HepG2 (cell line): ENCODE measurements around the gene ZFPL1. TPM values are rescaled to one million over a fixed set of nuclear protein-coding genes. Genes with fewer than 3 reads are reported as not detected.
A peak's percentile ranks its signal among the peaks of the same experiment; 100 is the strongest.

ENCODE experiments used
- CBFB ChIP-seq: sonication (generic); formaldehyde crosslinking; IDR thresholded peaks from 2 replicates; pipeline ENCODE4 v1.4.0; 2020; ENCODE audit warnings: missing genetic modification reagents
- HNRNPK ChIP-seq: fragments of 200-400 bp; formaldehyde crosslinking; IDR thresholded peaks from 2 replicates; pipeline ENCODE4 v1.6.1; 2018; ENCODE audit warnings: low read length, low read depth, moderate library complexity, mild to moderate bottlenecking; ENCODE audit not compliant: poor library complexity, severe bottlenecking
- HNRNPUL1 ChIP-seq: fragments of 200-400 bp; formaldehyde crosslinking; IDR thresholded peaks from 2 replicates; pipeline ENCODE4 v1.6.1; 2017; ENCODE audit warnings: low read depth, mild to moderate bottlenecking, low read length, moderate library complexity
- MED13 ChIP-seq: sonication (generic); formaldehyde crosslinking; IDR thresholded peaks from 2 replicates; pipeline ENCODE4 v1.5.0; 2020; ENCODE audit warnings: missing genetic modification reagents
- MTF1 ChIP-seq: sonication (generic); formaldehyde crosslinking; IDR thresholded peaks from 2 replicates; pipeline ENCODE4 v1.5.0; 2020; ENCODE audit warnings: missing genetic modification reagents
- NCOA5 ChIP-seq: sonication (generic); formaldehyde crosslinking; IDR thresholded peaks from 2 replicates; pipeline ENCODE4 v1.4.0; 2020; ENCODE audit warnings: missing genetic modification reagents
- SIN3A ChIP-seq: IDR thresholded peaks from 2 replicates; pipeline ENCODE4 v1.6.1; 2011; ENCODE audit warnings: low read depth, mild to moderate bottlenecking, control low read depth, low read length, borderline replicate concordance
- TRIM24 ChIP-seq: sonication (generic); formaldehyde crosslinking; IDR thresholded peaks from 2 replicates; pipeline ENCODE4 v1.8.0; 2022; ENCODE audit warnings: mild to moderate bottlenecking, missing genetic modification reagents
- ZBTB7A ChIP-seq: sonication (generic); formaldehyde crosslinking; IDR thresholded peaks from 2 replicates; pipeline ENCODE4 v1.8.0; 2022; ENCODE audit warnings: mild to moderate bottlenecking, missing genetic modification reagents
- ZNF275 ChIP-seq: sonication (generic); formaldehyde crosslinking; IDR thresholded peaks from 2 replicates; pipeline ENCODE4 v1.8.0; 2022; ENCODE audit warnings: missing genetic modification reagents, mild to moderate bottlenecking, inconsistent platforms, borderline replicate concordance
- ZNF362 ChIP-seq: sonication (generic); formaldehyde crosslinking; IDR thresholded peaks from 2 replicates; pipeline ENCODE4 v1.4.0; 2020; ENCODE audit warnings: missing genetic modification reagents, mild to moderate bottlenecking, borderline replicate concordance
- ZNF543 ChIP-seq: sonication (generic); formaldehyde crosslinking; IDR thresholded peaks from 2 replicates; pipeline ENCODE4 v1.4.0; 2020; ENCODE audit warnings: mild to moderate bottlenecking, missing genetic modification reagents
- ZNF564 ChIP-seq: sonication (generic); formaldehyde crosslinking; IDR thresholded peaks from 2 replicates; pipeline ENCODE4 v1.8.1; 2023; ENCODE audit warnings: mild to moderate bottlenecking, missing genetic modification reagents
- ZNF607 ChIP-seq: sonication (generic); formaldehyde crosslinking; IDR thresholded peaks from 2 replicates; pipeline ENCODE4 v1.5.1; 2020; ENCODE audit warnings: missing genetic modification reagents, mild to moderate bottlenecking, borderline replicate concordance
- ZNF615 ChIP-seq: sonication (generic); formaldehyde crosslinking; IDR thresholded peaks from 2 replicates; pipeline ENCODE4 v1.5.0; 2020; ENCODE audit warnings: mild to moderate bottlenecking, missing genetic modification reagents, borderline replicate concordance
- ZNF850 ChIP-seq: sonication (generic); formaldehyde crosslinking; conservative IDR thresholded peaks from 2 replicates; pipeline ENCODE4 v1.9.0; 2021; ENCODE audit warnings: mild to moderate bottlenecking, missing genetic modification reagents
- ZSCAN25 ChIP-seq: sonication (generic); formaldehyde crosslinking; IDR thresholded peaks from 2 replicates; pipeline ENCODE4 v1.8.0; 2022; ENCODE audit warnings: mild to moderate bottlenecking, missing genetic modification reagents
- polyA plus RNA-seq, 8 experiments: library from polyadenylated mRNA; depleted of rRNA in 3 of 8; stranded (reverse) in 7 of 8; unstranded in 1 of 8; fragments of >200 nt; fragmentation: Illumina TruSeq in 4 of 8; extraction: Trizol in 4 of 8; gene quantifications; 2 replicates each; pipeline versions ENCODE4 v1.2.1 to v1.2.3, GENCODE V29; 2011 to 2016; ENCODE audit warnings: low read depth in 4 of 8, missing spikeins in 1 of 8, mixed read lengths in 1 of 8; ENCODE audit not compliant: insufficient read depth in 1 of 8
- total RNA-seq, 5 experiments: library from RNA; depleted of rRNA; stranded (reverse); fragments of >200 nt; fragmentation: Illumina TruSeq; extraction: Trizol; gene quantifications; 2 replicates each; pipeline ENCODE4 v1.2.3, GENCODE V29; 2016; ENCODE audit warnings: low read depth in 1 of 5
- TF ChIP-seq, protein P1 (sequence below): sonication (generic); formaldehyde crosslinking; IDR thresholded peaks from 2 replicates; pipeline ENCODE4 v1.9.0; 2021; ENCODE audit warnings: missing genetic modification reagents, borderline replicate concordance
- TF ChIP-seq, protein P2 (sequence below): sonication (generic); formaldehyde crosslinking; IDR thresholded peaks from 2 replicates; pipeline ENCODE4 v1.8.1; 2022; ENCODE audit warnings: low read depth, mild to moderate bottlenecking, missing genetic modification reagents
- TF ChIP-seq, protein P3 (sequence below): sonication (generic); formaldehyde crosslinking; IDR thresholded peaks from 2 replicates; pipeline ENCODE4 v1.4.0; 2020; ENCODE audit warnings: missing genetic modification reagents

The ZFPL1 gene
- total and polyA plus RNA-seq, 2 of the 13 experiments (the other 11 are each of a cell fraction or from before 2014, with no cell fraction given): 32.2 to 56.0 TPM

DNA sequence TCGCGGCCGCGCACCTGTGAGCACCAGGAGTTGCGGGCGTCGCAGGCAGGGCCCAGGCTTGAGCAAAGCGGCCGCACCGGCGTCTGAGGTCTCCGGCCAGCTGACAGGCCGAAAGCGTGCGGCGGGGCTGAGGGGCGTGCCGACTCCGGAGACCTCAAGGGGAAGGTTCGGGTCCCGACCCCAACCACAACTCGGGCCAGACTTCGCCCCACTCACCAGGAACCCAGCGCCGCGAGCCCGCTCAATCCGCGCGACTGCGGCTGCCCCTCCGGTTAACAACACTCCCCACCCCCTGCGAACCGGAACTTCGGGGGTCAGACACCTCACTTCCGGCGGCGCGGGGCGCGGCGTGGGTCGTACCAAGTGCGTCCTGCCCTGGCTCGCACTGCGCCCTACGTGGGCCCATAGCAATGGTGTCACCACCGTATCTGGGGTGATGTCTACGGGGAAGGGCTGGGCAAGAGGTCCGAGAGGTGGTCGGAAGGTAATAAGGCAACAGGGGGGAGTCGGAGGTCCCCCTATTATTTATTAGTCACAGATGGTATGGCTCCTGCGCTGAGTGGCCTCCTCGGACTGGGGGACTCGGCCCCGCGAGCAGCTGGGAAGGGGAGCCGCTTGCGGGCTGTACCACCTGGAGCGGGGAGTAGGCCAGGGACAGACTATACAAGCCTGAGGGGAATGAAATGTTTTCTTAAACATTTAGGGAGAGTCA lies 50.4 kb downstream of the ZFPL1 start, which contains the start of gene SYVN1 (continued):
- no peak for TF ChIP-seq TRIM24
- TF ChIP-seq SIN3A: peak; percentile 78; the same call in 1 of the 2 replicates
- peak; percentile 66 for TF ChIP-seq ZNF607
- no peak for TF ChIP-seq HNRNPUL1
- peak; percentile 50; the same call in 1 of the 2 replicates for TF ChIP-seq ZNF850 (CRISPR knock-in tag)
- TF ChIP-seq ZNF362 (CRISPR knock-in tag): peak; percentile 12; the same call in 1 of the 2 replicates
- TF ChIP-seq ZNF615: peak; percentile 52; the same call in 1 of the 2 replicates
- peak; percentile 47 for TF ChIP-seq HNRNPK
- no peak for TF ChIP-seq NCOA5
- peak; percentile 36; the same call in 1 of the 2 replicates for TF ChIP-seq ZNF564 (CRISPR knock-in tag)
- peak; percentile 46; the same call in 1 of the 2 replicates for TF ChIP-seq CBFB (CRISPR knock-in tag)
- TF ChIP-seq, protein P1, sequence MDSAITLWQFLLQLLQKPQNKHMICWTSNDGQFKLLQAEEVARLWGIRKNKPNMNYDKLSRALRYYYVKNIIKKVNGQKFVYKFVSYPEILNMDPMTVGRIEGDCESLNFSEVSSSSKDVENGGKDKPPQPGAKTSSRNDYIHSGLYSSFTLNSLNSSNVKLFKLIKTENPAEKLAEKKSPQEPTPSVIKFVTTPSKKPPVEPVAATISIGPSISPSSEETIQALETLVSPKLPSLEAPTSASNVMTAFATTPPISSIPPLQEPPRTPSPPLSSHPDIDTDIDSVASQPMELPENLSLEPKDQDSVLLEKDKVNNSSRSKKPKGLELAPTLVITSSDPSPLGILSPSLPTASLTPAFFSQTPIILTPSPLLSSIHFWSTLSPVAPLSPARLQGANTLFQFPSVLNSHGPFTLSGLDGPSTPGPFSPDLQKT (CRISPR knock-in tag): 0 out of 2 replicates have a peak, but pooled peaks have one; percentile 70
- peak; percentile 81 for TF ChIP-seq ZSCAN25 (CRISPR knock-in tag)
- TF ChIP-seq ZNF275 (CRISPR knock-in tag): peak; percentile 53; the same call in 1 of the 2 replicates
- no peak; the same call in 1 of the 2 replicates for TF ChIP-seq MED13 (CRISPR knock-in tag)
- 0 out of 2 replicates have a peak, but pooled peaks have one; percentile 21 for TF ChIP-seq MTF1 (CRISPR knock-in tag)
- peak; percentile 65; the same call in 1 of the 2 replicates for TF ChIP-seq ZBTB7A (CRISPR knock-in tag)
- TF ChIP-seq, protein P2, sequence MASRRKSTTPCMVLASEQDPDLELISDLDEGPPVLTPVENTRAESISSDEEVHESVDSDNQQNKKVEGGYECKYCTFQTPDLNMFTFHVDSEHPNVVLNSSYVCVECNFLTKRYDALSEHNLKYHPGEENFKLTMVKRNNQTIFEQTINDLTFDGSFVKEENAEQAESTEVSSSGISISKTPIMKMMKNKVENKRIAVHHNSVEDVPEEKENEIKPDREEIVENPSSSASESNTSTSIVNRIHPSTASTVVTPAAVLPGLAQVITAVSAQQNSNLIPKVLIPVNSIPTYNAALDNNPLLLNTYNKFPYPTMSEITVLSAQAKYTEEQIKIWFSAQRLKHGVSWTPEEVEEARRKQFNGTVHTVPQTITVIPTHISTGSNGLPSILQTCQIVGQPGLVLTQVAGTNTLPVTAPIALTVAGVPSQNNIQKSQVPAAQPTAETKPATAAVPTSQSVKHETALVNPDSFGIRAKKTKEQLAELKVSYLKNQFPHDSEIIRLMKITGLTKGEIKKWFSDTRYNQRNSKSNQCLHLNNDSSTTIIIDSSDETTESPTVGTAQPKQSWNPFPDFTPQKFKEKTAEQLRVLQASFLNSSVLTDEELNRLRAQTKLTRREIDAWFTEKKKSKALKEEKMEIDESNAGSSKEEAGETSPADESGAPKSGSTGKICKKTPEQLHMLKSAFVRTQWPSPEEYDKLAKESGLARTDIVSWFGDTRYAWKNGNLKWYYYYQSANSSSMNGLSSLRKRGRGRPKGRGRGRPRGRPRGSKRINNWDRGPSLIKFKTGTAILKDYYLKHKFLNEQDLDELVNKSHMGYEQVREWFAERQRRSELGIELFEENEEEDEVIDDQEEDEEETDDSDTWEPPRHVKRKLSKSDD (CRISPR knock-in tag): peak; percentile 61; the same call in 1 of the 2 replicates
- TF ChIP-seq ZNF543 (CRISPR knock-in tag): peak; percentile 31; the same call in 1 of the 2 replicates
- TF ChIP-seq, protein P3, sequence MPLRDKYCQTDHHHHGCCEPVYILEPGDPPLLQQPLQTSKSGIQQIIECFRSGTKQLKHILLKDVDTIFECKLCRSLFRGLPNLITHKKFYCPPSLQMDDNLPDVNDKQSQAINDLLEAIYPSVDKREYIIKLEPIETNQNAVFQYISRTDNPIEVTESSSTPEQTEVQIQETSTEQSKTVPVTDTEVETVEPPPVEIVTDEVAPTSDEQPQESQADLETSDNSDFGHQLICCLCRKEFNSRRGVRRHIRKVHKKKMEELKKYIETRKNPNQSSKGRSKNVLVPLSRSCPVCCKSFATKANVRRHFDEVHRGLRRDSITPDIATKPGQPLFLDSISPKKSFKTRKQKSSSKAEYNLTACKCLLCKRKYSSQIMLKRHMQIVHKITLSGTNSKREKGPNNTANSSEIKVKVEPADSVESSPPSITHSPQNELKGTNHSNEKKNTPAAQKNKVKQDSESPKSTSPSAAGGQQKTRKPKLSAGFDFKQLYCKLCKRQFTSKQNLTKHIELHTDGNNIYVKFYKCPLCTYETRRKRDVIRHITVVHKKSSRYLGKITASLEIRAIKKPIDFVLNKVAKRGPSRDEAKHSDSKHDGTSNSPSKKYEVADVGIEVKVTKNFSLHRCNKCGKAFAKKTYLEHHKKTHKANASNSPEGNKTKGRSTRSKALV (CRISPR knock-in tag): peak; percentile 47; the same call in 1 of the 2 replicates
